OCI-LY7 (cell line): ENCODE results near the gene ATG2A. TPM values are rescaled to one million over a fixed set of nuclear protein-coding genes. Genes with fewer than 3 reads are reported as not detected.
"Not testable (repeated sequence)": the region's sequence is repeated elsewhere in the genome, so short reads cannot be mapped to it uniquely, and the experiment has no call there.

Source experiments
- BruUV-seq: library from RNA; stranded (reverse); fragments of 400-500 nt; replicated peaks from 2 replicates; lab custom pipeline; 2021; lab: Mats Ljungman, UMichigan
- CTCF ChIA-PET: fragments of 300-600 bp; sonication (Branson Sonifier 250); formaldehyde crosslinking; loops from one replicate; lab custom pipeline; 2022; ENCODE audit warnings: antibody characterized with exemption; ENCODE audit not compliant: unreplicated experiment; lab: Charles Lee
- POLR2A ChIA-PET: fragments of 300-600 bp; sonication (Branson Sonifier 250); formaldehyde crosslinking; loops from one replicate; lab custom pipeline; 2022; ENCODE audit warnings: antibody characterized with exemption; lab: Charles Lee
- DNase-seq: peaks from one replicate; pipeline ENCODE4 v3.0.0-alpha.2; 2015; ENCODE audit warnings: low spot score
- H2AFZ ChIP-seq: fragments of 200-600 bp; sonication (generic), shearing (Covaris generic); 2 replicates; pipeline ENCODE4 v1.6.1; 2014; ENCODE audit warnings: mild to moderate bottlenecking, antibody characterized with exemption, low read length, moderate library complexity
- H3K27ac ChIP-seq: fragments of 200-600 bp; sonication (generic); 2 replicates; pipeline ENCODE4 v1.5.1; 2014; ENCODE audit warnings: mixed run types, low read depth, mild to moderate bottlenecking, moderate library complexity, low read length, inconsistent platforms; ENCODE audit not compliant: poor library complexity, severe bottlenecking
- H3K36me3 ChIP-seq: fragments of 200-600 bp; sonication (generic); 2 replicates; pipeline ENCODE4 v1.6.1; 2014; ENCODE audit warnings: mild to moderate bottlenecking, antibody characterized with exemption, low read length, moderate library complexity, mixed read lengths; ENCODE audit not compliant: insufficient read depth
- H3K4me1 ChIP-seq: fragments of 200-600 bp; sonication (generic); 2 replicates; pipeline ENCODE4 v1.5.1; 2014; ENCODE audit warnings: mild to moderate bottlenecking, low read length; ENCODE audit not compliant: insufficient read depth, poor library complexity, severe bottlenecking
- H3K4me2 ChIP-seq: fragments of 200-600 bp; sonication (generic); 2 replicates; pipeline ENCODE4 v1.6.1; 2014; ENCODE audit warnings: mild to moderate bottlenecking, low read length
- H3K4me3 ChIP-seq: fragments of 200-600 bp; sonication (generic); 2 replicates; pipeline ENCODE4 v1.5.1; 2014; ENCODE audit warnings: mild to moderate bottlenecking, low read depth, low read length; ENCODE audit not compliant: poor library complexity, severe bottlenecking
- H3K79me2 ChIP-seq: fragments of 200-600 bp; sonication (generic); 2 replicates; pipeline ENCODE4 v1.6.1; 2016; ENCODE audit warnings: low read depth, mild to moderate bottlenecking, low read length, moderate library complexity, mixed read lengths; ENCODE audit not compliant: insufficient read depth
- H3K9me2 ChIP-seq: fragments of 200-600 bp; sonication (generic); 2 replicates; pipeline ENCODE4 v1.6.1; 2016; ENCODE audit warnings: mild to moderate bottlenecking, low read length, mixed read lengths; ENCODE audit not compliant: insufficient read depth
- H3K9me3 ChIP-seq: fragments of 200-600 bp; sonication (generic); 2 replicates; pipeline ENCODE4 v1.6.1; 2014; ENCODE audit warnings: mild to moderate bottlenecking, mixed run types, low read length, mixed read lengths
- H4K20me1 ChIP-seq: fragments of 200-600 bp; sonication (generic); 2 replicates; pipeline ENCODE4 v1.6.1; 2014; ENCODE audit warnings: mild to moderate bottlenecking, antibody characterized with exemption, low read length, moderate library complexity, mixed read lengths; ENCODE audit not compliant: insufficient read depth
- CTCF ChIP-seq: fragments of 200-600 bp; sonication (generic); conservative IDR thresholded peaks from 2 replicates; pipeline ENCODE4 v1.5.1; 2014; ENCODE audit warnings: mild to moderate bottlenecking, antibody characterized with exemption, low read length, moderate library complexity, mixed read lengths
- EZH2phosphoT487 ChIP-seq: fragments of 200-600 bp; sonication (generic); IDR thresholded peaks from 2 replicates; pipeline ENCODE4 v1.6.1; 2018; ENCODE audit warnings: low read depth, borderline replicate concordance, mild to moderate bottlenecking, mixed run types, antibody characterized with exemption, low read length, moderate library complexity, mixed read lengths
- intact Hi-C: fragments of 100-400 bp; cut with micrococcal nuclease; formaldehyde crosslinking; loops from one replicate; pipeline ENCODE4 v1.10.0; 2022; ENCODE audit not compliant: unreplicated experiment
- total RNA-seq, 2 experiments: library from RNA; depleted of rRNA in 1 of 2; stranded (reverse); fragments of >200 nt in 1 of 2; shearing (Covaris generic) in 1 of 2; gene quantifications; 2 replicates each; pipeline ENCODE4 v1.2.3, GENCODE V29; 2014 to 2022

Gene ATG2A
- total RNA-seq, 2 experiments from 2014 or later = 18.1 to 28.2 TPM

- H3K36me3 ChIP-seq = peaks cover 11% of the 10 kb centered on the region; the same call in 1 of the 2 replicates
- BruUV-seq = no TSS peak
- TF ChIP-seq CTCF = no peak
- TF ChIP-seq EZH2phosphoT487 = no peak
- no peak for DNase-seq
- ChIA-PET CTCF (interaction anchor here (0.6 to 4.1 kb wide), 20 partner anchors 11 to 283 kb away, joined by 3 to 24 read pairs (median 5); partner anchors contain the start of genes MAP4K2 and PPP2R5B), POLR2A (interaction anchor here (0.5 to 7.7 kb wide), 18 partner anchors 16 to 556 kb away, joined by 3 to 178 read pairs (median 4); partner anchors contain the start of genes EHD1, MEN1 and RASGRP2)
- peak overlapping the region; percentile 13; the same call in 1 of the 2 replicates for H2AFZ ChIP-seq
- H3K4me3 ChIP-seq = peak overlapping the region; percentile 4
- no peaks in the 10 kb centered on the region for H3K9me3 ChIP-seq
- H3K79me2 ChIP-seq = no peaks in the 10 kb centered on the region
- no peaks in the 10 kb centered on the region for H4K20me1 ChIP-seq
- peak overlapping the region; percentile 55 for H3K4me2 ChIP-seq
- intact Hi-C loops = loop anchor here (2.0 to 10.0 kb wide), 4 partner anchors 179 to 466 kb away; partner anchors contain the start of genes CAPN1, CDC42EP2, CDCA5 and SNX15
- H3K4me1 ChIP-seq = peaks cover 81% of the 10 kb centered on the region
- peak overlapping the region; percentile 92 for H3K27ac ChIP-seq
- H3K9me2 ChIP-seq = no peaks in the 10 kb centered on the region
Observed at GRCh38 chr11:64848214-64848825, 68.7 kb downstream of the ATG2A start.

GRCh38 chr11:64846998-64847666, 69.9 kb downstream of the ATG2A start:
- CTCF ChIA-PET = interaction anchor here (0.5 to 3.9 kb wide), 4 partner anchors 17 to 211 kb away, joined by 3 to 20 read pairs (median 12); partner anchors contain the start of gene NAALADL1
- peak overlapping the region; percentile 92 for H3K27ac ChIP-seq

GRCh38 chr11:64845776-64846129, 71.3 kb downstream of the ATG2A start:
- POLR2A ChIA-PET = interaction anchor here (0.7 to 1.6 kb wide), 3 partner anchors 13 to 58 kb away, joined by 3 to 10 read pairs (median 4); no protein-coding TSS in a partner anchor
- H3K9me3 ChIP-seq, BruUV-seq, H3K36me3 ChIP-seq, H3K9me2 ChIP-seq, H3K4me2 ChIP-seq, CTCF ChIA-PET, DNase-seq, H2AFZ ChIP-seq, H3K79me2 ChIP-seq, H4K20me1 ChIP-seq, H3K4me3 ChIP-seq: not testable (repeated sequence)
- intact Hi-C loops = loop anchor here (2.0 to 10.0 kb wide), 4 partner anchors 59 to 469 kb away; partner anchors contain the start of genes CDC42EP2, CDCA5, SNX15 and ZFPL1
- Histone ChIP-seq H3K4me1 (peaks cover 59% of the 10 kb centered on the region), H3K27ac (peak overlapping the region; percentile 38)

More at GRCh38 chr11:64846998-64847666, 69.9 kb downstream of the ATG2A start:
- DNase-seq = peak; percentile 88
- peak; percentile 93 for TF ChIP-seq CTCF
- no peak for TF ChIP-seq EZH2phosphoT487
- Histone ChIP-seq H3K4me1 (peaks cover 73% of the 10 kb centered on the region), H3K36me3 (no peaks in the 10 kb centered on the region), H2AFZ (no peak overlapping the region), H3K4me3 (no peak overlapping the region), H4K20me1 (no peaks in the 10 kb centered on the region), H3K79me2 (no peaks in the 10 kb centered on the region), H3K9me2 (no peaks in the 10 kb centered on the region), H3K9me3 (no peaks in the 10 kb centered on the region), H3K4me2 (peak overlapping the region; percentile 14; the same call in 1 of the 2 replicates)
- no TSS peak for BruUV-seq
- POLR2A ChIA-PET = interaction anchor here (0.6 to 7.7 kb wide), 10 partner anchors 17 to 286 kb away, joined by 3 to 178 read pairs (median 6); partner anchors contain the start of genes EHD1 and MEN1
- intact Hi-C loops = loop anchor here (1.0 to 10.0 kb wide), 7 partner anchors 40 to 468 kb away; partner anchors contain the start of genes ARL2, CDC42EP2, CDCA5 and SNX15
